Suprapubic skin (tissue), 4 donors: ENCODE data around the gene ABI1.

Source experiments
- EP300 ChIP-seq: sonication (generic); formaldehyde crosslinking; IDR thresholded peaks from one replicate; pipeline ENCODE4 v1.6.1; 2017; ENCODE audit warnings: antibody characterized with exemption
- POLR2A ChIP-seq, 2 donors: fragments of 450-650 bp; IDR thresholded peaks; one replicate each; pipeline ENCODE4 v1.6.1; 2017; ENCODE audit warnings: antibody characterized with exemption in 2 of 2, mild to moderate bottlenecking in 2 of 2, moderate library complexity in 2 of 2
- POLR2AphosphoS5 ChIP-seq, 3 donors: sonication (generic); formaldehyde crosslinking; IDR thresholded peaks; one replicate each; pipeline ENCODE4 v1.6.1; 2017; ENCODE audit warnings: antibody characterized with exemption in 3 of 3
- TF ChIP-seq, protein P1 (sequence below), 2 donors: fragments of 200-600 bp in 1 of 2; fragments of 450-650 bp in 1 of 2; sonication (generic) in 1 of 2; IDR thresholded peaks; one replicate each; pipeline ENCODE4 v1.5.1; 2016 to 2019; ENCODE audit warnings: antibody characterized with exemption in 2 of 2, mild to moderate bottlenecking in 1 of 2, moderate library complexity in 1 of 2

DNA sequence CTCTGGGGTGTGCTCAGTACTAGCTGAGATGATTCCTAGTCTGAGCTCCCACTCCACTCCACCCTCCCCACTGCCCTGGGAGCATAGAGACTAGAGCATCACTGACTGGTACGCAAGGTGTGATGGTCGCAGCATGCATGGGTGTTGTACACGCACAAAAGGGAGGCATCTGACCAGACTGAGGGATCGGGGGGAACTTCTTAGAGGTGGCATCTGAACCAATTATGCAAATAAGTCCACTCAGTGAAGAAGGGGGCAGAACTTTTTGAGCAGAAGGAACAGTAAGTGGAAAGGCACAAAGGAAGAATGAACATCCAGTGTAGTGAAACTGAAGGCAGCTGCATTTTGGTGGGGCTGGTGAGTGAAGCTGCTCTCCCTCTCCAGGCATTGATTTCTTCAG lies 137.7 kb downstream of the ABI1 start:
- TF ChIP-seq POLR2A (IDR thresholded peaks at IDR 0.05) (no peak), POLR2AphosphoS5 (IDR thresholded peaks at IDR 0.05) (no peak), EP300 (no peak)
- TF ChIP-seq, protein P1, sequence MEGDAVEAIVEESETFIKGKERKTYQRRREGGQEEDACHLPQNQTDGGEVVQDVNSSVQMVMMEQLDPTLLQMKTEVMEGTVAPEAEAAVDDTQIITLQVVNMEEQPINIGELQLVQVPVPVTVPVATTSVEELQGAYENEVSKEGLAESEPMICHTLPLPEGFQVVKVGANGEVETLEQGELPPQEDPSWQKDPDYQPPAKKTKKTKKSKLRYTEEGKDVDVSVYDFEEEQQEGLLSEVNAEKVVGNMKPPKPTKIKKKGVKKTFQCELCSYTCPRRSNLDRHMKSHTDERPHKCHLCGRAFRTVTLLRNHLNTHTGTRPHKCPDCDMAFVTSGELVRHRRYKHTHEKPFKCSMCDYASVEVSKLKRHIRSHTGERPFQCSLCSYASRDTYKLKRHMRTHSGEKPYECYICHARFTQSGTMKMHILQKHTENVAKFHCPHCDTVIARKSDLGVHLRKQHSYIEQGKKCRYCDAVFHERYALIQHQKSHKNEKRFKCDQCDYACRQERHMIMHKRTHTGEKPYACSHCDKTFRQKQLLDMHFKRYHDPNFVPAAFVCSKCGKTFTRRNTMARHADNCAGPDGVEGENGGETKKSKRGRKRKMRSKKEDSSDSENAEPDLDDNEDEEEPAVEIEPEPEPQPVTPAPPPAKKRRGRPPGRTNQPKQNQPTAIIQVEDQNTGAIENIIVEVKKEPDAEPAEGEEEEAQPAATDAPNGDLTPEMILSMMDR (IDR thresholded peaks at IDR 0.05): no peak
